WTC11 (cell line): Measurements from ENCODE around the gene VN1R4.

Experiments
- CBFB ChIP-seq: sonication (generic); formaldehyde crosslinking; IDR thresholded peaks from 2 replicates; pipeline ENCODE4 v1.8.1; 2022; ENCODE audit warnings: mild to moderate bottlenecking, low read depth, missing genetic modification reagents
- CTCF ChIP-seq: fragments of 200-600 bp; IDR thresholded peaks from 2 replicates; pipeline ENCODE4 v1.8.0; 2022; ENCODE audit warnings: antibody characterized with exemption

- TF ChIP-seq CBFB (CRISPR knock-in tag), result no peak
- peak; percentile 73 for TF ChIP-seq CTCF
These were observed 40.9 kb upstream of the VN1R4 start for GRCh38 chr19:53308339-53308811.
